Peyer's patch (tissue), 4 donors: Measurements from ENCODE around the gene FZD4. TPM values are rescaled to one million over a fixed set of nuclear protein-coding genes. Genes with fewer than 3 reads are reported as not detected.
"Not testable (repeated sequence)": the region's sequence is repeated elsewhere in the genome, so short reads cannot be mapped to it uniquely, and the experiment has no call there.

Experiments used
- DNase-seq, 3 donors: peaks; one replicate each; pipeline ENCODE4 v3.0.0-alpha.2; 2017 to 2019
- H3K27ac ChIP-seq, 4 donors: fragments of 200-600 bp; sonication (generic); one replicate each; pipeline ENCODE4 v1.5.1; 2016 to 2019
- H3K27me3 ChIP-seq, 2 donors: fragments of 200-600 bp; sonication (generic); one replicate each; pipeline ENCODE4 v1.5.1; 2019
- H3K36me3 ChIP-seq, 3 donors: fragments of 200-600 bp; sonication (generic); one replicate each; pipeline ENCODE4 v1.5.1; 2016 to 2019
- H3K4me1 ChIP-seq, 4 donors: fragments of 200-600 bp; sonication (generic); one replicate each; pipeline ENCODE4 v1.5.1; 2016 to 2019
- H3K4me3 ChIP-seq, 4 donors: fragments of 200-600 bp; sonication (generic); 1 replicate in 3 of 4; 2 replicates in 1 of 4; pipeline ENCODE4 v1.5.1; 2016 to 2019; ENCODE audit warnings: mild to moderate bottlenecking in 1 of 4
- H3K9me3 ChIP-seq, 4 donors: fragments of 200-600 bp; sonication (generic); one replicate each; pipeline ENCODE4 v1.5.1; 2016 to 2019; ENCODE audit warnings: mild to moderate bottlenecking in 1 of 4
- POLR2A ChIP-seq, 2 donors: fragments of 450-650 bp; IDR thresholded peaks; one replicate each; pipeline ENCODE4 v1.5.1; 2017; ENCODE audit warnings: antibody characterized with exemption in 2 of 2, mild to moderate bottlenecking in 2 of 2, moderate library complexity in 2 of 2
- total RNA-seq, 4 donors: library from RNA; depleted of rRNA; stranded (reverse); fragments of >200 nt; gene quantifications; one replicate each; pipeline ENCODE4 v1.1.0, GENCODE V29; 2016
- TF ChIP-seq, protein P1 (sequence below), 6 experiments: fragments of 450-650 bp in 4 of 6; fragments of 200-600 bp in 2 of 6; sonication (generic) in 1 of 6; IDR thresholded peaks; one replicate each; pipeline ENCODE4 v1.5.1; 2017 to 2019; ENCODE audit warnings: antibody characterized with exemption in 6 of 6, mild to moderate bottlenecking in 3 of 6, moderate library complexity in 1 of 6

Gene FZD4
- total RNA-seq, 4 donors from 2014 or later = 5.4 to 11.6 (median 8.7) TPM

DNA sequence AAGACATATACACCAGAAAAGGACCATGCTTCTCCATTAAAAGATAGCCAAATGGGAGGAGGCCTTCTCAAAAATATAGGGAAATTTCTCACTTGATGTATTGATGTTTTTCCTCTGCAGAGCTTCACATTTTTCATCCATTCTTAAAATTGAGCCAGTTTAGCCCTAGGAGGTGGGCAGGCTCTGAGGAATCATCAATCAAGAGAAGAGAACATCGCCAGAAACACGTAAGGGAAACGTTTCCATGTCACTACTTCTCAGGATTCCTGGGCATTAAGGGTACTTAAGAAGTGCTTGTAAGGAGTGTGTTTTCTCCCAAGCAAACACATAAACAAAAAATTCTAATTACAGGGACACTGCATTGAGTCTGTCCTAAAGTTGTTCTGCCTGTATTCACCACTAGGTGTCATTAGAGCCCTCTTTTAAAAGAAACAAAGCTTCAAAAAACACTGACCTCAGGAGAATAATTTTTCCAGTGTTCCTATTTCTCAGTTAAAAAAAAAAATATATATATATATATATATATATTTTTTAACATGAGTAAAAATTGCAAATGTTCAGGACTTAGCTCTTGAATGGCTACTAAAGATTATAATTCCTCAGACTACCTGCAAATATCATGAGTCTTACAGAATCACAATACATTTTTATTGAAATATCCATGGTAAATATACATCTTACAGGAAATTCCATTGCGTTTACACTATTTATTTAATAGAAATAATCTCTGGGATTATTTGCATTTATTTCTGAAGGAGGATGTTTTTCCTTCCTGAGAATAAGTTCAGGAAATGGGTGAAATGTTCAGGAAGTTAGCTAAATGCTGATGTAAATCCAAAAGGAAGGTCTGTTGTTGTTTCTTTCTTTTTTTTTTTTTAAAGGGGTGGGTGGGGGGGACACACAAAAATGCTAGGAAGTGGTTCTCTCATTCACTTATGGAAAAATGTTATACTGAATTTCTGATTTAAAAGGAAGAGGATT, 16.0 kb downstream of the FZD4 start:
- no peak overlapping the region for H3K4me3 ChIP-seq
- no peak for DNase-seq
- H3K9me3 ChIP-seq = no peaks in the 10 kb centered on the region
- TF ChIP-seq POLR2A (IDR thresholded peaks at IDR 0.05) = no peak
- TF ChIP-seq, protein P1, sequence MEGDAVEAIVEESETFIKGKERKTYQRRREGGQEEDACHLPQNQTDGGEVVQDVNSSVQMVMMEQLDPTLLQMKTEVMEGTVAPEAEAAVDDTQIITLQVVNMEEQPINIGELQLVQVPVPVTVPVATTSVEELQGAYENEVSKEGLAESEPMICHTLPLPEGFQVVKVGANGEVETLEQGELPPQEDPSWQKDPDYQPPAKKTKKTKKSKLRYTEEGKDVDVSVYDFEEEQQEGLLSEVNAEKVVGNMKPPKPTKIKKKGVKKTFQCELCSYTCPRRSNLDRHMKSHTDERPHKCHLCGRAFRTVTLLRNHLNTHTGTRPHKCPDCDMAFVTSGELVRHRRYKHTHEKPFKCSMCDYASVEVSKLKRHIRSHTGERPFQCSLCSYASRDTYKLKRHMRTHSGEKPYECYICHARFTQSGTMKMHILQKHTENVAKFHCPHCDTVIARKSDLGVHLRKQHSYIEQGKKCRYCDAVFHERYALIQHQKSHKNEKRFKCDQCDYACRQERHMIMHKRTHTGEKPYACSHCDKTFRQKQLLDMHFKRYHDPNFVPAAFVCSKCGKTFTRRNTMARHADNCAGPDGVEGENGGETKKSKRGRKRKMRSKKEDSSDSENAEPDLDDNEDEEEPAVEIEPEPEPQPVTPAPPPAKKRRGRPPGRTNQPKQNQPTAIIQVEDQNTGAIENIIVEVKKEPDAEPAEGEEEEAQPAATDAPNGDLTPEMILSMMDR (IDR thresholded peaks at IDR 0.05) = peak in 5 of 6 experiments; percentile 70 to 82 (median 78)
- H3K27ac ChIP-seq = peak overlapping the region in 1 of 4 donors; percentile 38
- no peaks in the 10 kb centered on the region for H3K27me3 ChIP-seq
- peaks cover 0 to 6% (median 0%) of the 10 kb centered on the region in 4 donors for H3K4me1 ChIP-seq
- no peaks in the 10 kb centered on the region for H3K36me3 ChIP-seq

DNA sequence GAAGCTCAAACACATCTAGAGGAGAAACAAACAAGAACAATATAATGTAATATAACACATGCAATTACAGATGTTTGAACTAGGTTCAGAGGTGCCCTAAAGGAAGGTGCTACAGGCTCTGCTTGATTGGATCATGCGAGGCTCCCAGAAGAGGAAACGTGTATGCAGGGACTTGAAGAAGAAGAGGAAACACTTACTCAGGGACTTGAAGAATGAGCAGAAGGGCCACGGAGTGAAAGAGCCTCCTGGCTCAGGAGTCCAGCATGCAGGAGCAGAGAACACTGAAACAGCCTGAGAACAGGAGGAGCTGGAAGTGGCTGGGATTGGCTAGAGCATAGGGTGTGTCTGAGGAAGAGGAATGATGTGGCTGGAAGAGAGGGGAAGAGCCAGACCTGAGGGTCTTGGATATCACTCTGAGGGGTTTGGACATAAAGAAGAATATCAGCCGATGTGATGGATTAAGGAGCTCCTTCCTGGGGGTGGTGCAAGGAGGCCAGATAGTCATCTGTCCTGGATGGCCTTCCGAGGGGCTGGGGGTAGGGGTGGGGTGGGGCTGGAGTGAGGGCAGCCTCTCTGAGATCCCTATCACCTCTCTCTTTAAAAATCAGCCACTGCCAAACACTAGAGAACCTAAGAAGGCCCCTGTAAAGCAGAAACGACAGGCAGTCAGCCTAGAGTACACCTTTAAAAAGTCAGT, 16.8 kb downstream of the FZD4 start:
- Histone ChIP-seq H3K4me3 (no peak overlapping the region), H3K27ac (no peak overlapping the region), H3K36me3 (no peaks in the 10 kb centered on the region), H3K9me3 (no peaks in the 10 kb centered on the region), H3K27me3 (no peaks in the 10 kb centered on the region), H3K4me1 (peaks cover 0 to 6% (median 0%) of the 10 kb centered on the region in 4 donors)
- no peak for TF ChIP-seq POLR2A (IDR thresholded peaks at IDR 0.05)
- TF ChIP-seq, protein P1 (IDR thresholded peaks at IDR 0.05) = no peak
- DNase-seq = no peak

DNA sequence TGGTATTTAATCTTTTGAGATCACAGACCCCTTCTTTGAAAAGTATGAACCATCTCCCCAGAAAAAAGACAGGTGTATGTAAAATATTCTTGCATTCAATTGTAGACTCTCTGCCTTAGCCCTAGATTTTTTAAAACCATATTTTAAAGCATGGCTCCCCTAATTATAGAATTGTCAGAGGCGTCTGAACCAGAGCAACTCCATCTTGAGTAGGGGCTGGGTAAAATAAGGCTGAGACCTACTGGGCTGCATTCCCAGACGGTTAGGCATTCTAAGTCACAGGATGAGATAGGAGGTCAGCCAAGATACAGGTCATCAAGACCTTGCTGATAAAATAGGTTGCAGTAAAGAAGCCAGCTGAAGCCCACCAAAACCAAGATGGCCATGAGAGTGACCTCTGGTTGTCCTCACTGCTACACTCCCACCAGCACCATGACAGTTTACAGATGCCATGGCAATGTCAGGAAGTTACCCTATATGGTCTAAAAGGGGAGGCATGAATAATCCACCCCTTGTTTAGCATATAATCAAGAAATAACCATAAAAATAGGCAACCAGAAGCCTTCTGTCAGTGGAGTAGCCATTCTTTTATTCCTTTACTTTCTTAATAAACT, 17.9 kb downstream of the FZD4 start:
- not testable (repeated sequence) for H3K36me3 ChIP-seq, H3K27ac ChIP-seq, H3K9me3 ChIP-seq, H3K27me3 ChIP-seq, H3K4me3 ChIP-seq, H3K4me1 ChIP-seq, DNase-seq

DNA sequence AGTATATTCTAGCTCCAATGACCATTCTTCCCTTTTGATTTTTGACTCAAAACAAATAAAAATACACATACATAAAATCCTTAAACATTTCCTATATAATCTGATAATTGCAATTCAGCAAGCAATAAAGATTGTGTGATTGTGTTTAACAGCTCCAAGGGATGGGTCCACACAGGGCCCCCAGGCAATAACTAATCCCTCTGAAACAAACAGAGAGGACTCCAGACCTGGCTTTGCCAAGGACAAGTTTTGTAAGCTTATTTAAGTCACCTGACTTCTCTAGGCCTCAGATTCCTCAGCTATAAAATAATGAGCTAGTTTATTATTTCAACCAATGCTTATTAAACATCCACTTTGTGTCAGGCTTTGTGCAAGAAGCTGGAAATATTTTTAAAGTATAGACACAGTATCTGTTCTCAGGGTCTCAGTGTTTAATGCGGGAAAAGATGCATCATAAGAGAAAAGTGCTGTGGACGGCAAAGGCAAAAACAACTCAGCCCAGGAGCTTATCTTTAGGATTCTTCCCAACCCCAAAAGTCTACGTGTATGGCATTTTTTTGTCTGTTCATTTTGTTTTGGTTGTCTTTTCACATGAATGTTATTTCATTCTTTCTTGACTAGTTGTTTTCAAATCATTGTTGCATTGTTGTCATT, 20.1 kb downstream of the FZD4 start:
- Histone ChIP-seq H3K4me3 (no peak overlapping the region), H3K27ac (no peak overlapping the region), H3K4me1 (no peaks in the 10 kb centered on the region), H3K27me3 (no peaks in the 10 kb centered on the region), H3K9me3 (no peaks in the 10 kb centered on the region), H3K36me3 (no peaks in the 10 kb centered on the region)
- TF ChIP-seq POLR2A (IDR thresholded peaks at IDR 0.05) = no peak
- TF ChIP-seq, protein P1 (IDR thresholded peaks at IDR 0.05) = no peak
- no peak for DNase-seq

DNA sequence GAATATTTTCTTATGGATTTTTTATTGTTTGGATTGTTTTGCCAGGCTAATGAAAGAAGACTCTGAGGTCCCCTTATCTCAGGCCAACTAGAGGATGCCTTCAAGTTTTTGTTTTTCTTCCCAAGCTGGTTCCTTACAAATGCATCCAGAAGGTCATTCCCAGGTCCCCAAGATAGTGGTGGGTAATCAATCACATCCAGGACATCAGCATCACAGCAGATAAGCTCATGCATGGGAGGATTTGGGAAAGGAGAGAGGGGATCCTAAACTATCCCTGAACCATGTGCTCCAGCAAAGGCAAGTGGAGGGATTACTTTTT, 20.7 kb downstream of the FZD4 start:
- Histone ChIP-seq H3K4me3 (no peak overlapping the region), H3K27ac (no peak overlapping the region), H3K4me1 (no peaks in the 10 kb centered on the region), H3K27me3 (no peaks in the 10 kb centered on the region), H3K36me3 (no peaks in the 10 kb centered on the region), H3K9me3 (no peaks in the 10 kb centered on the region)
- DNase-seq = no peak
- TF ChIP-seq, protein P1 (IDR thresholded peaks at IDR 0.05) = no peak
- no peak for TF ChIP-seq POLR2A (IDR thresholded peaks at IDR 0.05)
